Activated T-helper 9 cell treated with anti-CD3 and anti-CD28 coated beads, Interleukin-2, amount 50 U/mL, for 16 hours (primary cell): ENCODE results near the gene SMC1B.
"Not testable (repeated sequence)": the region's sequence is repeated elsewhere in the genome, so short reads cannot be mapped to it uniquely, and the experiment has no call there.

Experiments used
- DNase-seq: peaks from one replicate; pipeline ENCODE4 v3.0.0-alpha.2; 2020; ENCODE audit warnings: low read depth

The SMC1B gene

DNA sequence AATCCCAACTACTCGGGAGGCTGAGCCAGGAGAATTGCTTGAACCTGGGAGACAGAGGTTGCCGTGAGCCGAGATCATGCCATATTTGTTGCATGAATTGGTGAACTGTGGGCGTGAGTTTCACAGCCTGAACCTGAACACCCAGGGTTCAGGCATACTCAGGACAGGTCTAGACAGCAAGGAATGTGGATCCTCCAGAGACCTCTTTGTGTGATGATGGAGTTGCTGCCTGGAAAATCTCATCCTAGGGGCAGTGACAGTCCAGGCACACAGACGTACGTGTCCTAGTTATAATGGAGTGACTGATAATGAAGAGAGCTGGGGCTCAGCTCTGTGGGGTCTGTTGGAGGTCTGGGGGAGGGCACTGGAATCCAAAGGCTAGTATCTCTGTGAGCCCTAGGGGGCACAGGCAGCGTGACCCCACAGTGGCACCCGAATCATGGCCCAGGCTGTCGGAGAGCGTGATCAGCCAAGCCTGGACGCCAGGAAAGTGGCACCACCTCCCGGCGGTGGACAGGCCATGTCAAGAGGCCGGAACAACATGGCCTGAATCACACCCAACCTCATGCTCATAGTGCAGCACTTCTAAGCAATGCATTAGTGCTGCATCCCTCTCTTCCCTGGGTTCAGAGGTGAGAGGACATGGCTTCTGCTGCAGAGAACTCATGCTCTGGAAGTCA is 31.8 kb upstream of the SMC1B start:
- no peak for DNase-seq

DNA sequence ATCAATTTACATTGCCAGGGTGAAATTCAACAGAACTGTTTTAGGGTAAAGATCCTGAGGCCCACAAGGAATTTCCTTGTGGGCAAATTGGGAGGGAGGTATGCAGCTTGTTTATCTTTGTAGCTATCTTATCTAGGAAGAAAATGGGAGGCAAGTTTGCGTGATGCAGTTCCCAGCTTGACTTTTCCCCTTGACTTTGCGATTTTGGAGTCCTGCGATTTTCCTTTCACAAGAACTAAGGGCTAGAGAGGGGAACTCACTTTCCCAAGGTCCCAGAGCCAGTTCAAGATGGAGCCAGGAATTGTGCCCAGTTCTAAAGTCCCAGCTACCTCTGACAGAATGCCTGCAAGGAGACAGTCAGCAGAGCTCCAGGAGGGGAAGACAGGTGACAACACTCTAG is 30.8 kb upstream of the SMC1B start:
- DNase-seq: no peak

- DNase-seq: no peak
Measured at GRCh38 chr22:45442116-45442515, 28.7 kb upstream of the SMC1B start.

- DNase-seq: no peak
Measured at GRCh38 chr22:45441138-45441537, 27.7 kb upstream of the SMC1B start.

DNA sequence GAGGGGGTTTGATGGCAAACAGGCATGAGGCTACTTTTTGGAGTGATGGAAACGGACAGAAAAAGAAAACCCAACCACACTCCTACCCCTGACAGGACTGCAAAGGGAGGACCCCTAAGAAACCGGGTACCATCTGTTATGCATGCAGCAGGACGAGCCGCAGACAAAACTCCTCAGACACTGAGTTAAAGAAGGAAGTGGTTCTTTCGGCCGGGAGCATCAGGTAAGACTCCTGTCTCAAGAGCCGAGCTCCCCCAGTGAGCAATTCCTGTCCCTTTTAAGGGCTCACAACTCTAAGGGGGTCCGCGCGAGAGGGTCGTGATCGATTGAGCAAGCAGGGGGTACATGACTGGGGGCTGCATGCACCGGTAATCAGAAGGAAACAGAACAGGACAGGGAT is 27.3 kb upstream of the SMC1B start:
- DNase-seq: not testable (repeated sequence)

GRCh38 chr22:45438336-45438735 is 24.9 kb upstream of the SMC1B start:
- DNase-seq: no peak

GRCh38 chr22:45436871-45437517 is 23.6 kb upstream of the SMC1B start:
- DNase-seq: peak; percentile 12

- peak; percentile 66 for DNase-seq
Measured at GRCh38 chr22:45435544-45436139, 22.2 kb upstream of the SMC1B start.

GRCh38 chr22:45434981-45435380 is 21.6 kb upstream of the SMC1B start:
- DNase-seq: no peak

DNA sequence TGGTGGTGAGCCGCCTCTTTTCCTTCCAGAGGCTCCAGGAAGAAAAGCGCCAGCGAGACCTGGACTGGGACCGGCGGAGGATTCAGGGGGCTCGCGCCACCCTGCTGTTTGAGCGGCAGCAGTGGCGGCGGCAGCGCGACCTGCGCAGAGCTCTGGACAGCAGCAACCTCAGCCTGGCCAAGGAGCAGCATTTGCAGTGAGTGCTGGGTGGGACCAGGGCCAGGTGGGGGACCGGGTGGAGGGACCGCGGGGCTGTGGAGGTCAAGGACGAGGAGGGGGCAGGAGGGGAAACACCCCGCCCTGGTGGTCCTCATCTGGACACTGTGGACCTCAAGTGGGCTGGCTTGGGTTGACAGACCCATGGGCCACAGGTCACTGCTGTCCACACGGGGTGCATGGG is 17.5 kb upstream of the SMC1B start:
- DNase-seq: no peak

DNA sequence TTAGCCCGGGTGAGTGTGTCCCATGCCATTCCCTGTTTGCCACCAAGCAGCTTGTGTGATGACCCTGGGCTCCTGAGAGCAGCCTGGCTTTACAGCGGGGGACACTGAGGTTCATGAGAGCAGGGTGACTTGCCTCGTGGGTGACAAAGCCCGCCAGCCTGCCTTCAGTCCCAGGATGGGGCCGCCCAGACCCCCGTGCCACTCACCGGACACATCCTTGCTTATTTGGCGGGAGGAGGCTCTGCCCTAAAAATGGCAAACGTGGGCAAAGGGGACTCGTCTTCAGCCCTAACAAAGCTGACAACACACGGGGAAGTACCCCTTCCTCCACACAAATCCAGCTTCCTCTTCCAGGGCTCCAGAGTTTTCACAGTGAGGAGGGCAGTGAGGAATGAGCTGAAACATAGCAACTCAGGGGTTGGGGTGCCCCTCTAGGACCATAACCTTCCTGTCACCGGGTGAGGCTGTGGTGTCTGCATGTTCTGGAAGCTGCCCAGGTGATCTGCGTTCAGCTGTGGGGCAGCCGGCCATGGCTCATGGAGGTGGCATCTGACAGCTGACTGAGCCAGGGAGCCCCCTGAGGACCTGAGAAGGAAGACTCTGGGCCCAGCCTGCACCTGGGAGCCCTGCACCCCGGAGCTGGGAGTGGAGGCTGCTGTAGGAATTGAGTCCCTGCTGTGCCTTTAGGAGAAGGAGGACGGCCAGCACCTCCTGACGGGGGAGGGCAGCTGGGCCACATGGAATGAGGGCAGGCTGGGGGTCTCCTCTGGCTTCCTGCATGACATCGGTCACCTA is 16.8 kb upstream of the SMC1B start:
- DNase-seq: no peak

GRCh38 chr22:45429424-45429823 is 16.0 kb upstream of the SMC1B start:
- no peak for DNase-seq

DNA sequence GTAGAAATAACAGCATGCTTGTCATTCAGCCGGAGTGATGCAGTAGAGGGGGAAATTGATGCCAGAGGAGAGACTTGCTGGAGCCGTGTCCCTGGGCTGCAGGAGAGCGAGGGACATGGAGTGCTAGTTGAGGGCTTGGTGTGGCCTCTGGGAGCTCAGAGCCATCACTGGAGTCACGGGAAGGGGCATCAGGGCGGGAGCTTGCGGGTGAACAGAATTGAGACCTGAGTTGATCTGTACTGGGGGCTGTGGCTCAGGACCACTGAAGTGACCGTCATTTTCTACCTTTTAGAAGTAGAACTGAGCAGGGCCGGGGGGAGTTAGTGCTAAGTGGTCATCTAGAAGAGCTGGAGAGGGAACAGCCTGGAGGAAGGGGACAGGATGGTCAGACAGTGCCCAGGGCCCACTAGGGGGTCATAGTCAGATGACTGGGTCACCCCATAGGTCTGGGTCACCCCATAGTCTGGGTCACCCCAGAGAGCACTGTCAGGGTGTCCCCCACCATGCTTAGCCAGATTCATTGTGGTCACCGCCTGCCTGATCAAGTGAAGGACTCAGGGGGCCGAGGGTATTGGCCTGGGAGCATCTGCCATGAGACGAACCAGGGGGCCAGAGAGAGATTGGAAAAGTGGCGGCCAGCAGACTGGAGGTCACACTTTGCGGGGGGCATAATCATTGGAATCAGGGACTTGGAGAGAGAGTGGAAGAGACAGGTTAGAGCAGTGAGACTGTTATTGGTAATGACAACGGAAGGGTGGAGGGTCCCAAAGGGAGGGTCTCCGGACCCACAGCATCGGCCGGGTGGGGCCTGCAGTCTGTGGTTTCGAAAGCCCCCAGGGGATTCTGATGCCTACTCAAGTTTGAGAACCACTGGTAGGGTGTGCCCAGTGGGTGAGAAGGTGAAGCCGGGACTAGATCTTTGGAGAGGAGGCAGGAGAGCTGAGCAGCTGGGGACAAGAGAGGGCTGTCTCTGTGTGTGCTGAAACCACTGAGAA is 15.3 kb upstream of the SMC1B start:
- DNase-seq: no peak

DNA sequence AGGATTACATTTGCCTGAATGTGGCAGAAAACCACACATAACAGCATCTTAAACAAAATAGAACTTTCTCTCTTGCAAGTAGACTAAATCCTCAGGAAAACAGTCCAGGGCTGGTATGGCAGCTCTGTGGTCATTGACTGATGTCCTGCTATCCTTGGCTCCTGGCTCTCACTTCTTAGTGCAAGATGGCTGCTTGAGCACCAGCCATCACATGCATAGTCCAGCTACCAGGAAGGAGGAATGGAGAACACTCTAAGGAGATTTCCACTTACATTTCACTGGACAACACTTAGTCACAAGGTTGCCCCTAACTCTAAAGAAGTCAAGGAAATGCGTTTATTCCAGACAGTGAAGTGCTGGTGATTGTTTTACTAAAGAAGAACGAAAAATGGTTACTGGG is 13.7 kb upstream of the SMC1B start:
- DNase-seq: no peak

DNA sequence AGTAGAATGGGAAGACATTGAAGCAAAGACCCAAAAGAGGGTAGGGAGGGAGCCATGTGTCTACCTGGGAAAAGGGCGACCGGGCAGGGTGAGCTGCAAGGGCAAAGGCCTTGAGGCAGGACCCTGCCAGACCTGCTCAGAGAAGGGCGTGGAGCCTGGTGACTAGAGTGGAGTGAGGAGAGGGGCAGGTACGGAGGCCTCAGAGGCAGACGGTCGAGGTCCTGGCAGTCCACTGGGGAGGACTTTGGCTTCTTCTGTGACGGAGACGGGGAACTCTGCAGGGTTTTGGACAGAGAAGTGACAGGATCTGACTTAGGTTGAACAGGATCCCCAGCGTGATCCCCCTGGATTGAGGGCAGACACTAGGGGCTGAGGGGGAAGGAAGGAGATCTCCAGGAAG is 13.0 kb upstream of the SMC1B start:
- no peak for DNase-seq

- no peak for DNase-seq
Measured at GRCh38 chr22:45425531-45426265, 12.3 kb upstream of the SMC1B start.

- DNase-seq: no peak
Measured at GRCh38 chr22:45425101-45425500, 11.7 kb upstream of the SMC1B start.

- no peak for DNase-seq
Measured at GRCh38 chr22:45424241-45424731, 10.9 kb upstream of the SMC1B start.

DNA sequence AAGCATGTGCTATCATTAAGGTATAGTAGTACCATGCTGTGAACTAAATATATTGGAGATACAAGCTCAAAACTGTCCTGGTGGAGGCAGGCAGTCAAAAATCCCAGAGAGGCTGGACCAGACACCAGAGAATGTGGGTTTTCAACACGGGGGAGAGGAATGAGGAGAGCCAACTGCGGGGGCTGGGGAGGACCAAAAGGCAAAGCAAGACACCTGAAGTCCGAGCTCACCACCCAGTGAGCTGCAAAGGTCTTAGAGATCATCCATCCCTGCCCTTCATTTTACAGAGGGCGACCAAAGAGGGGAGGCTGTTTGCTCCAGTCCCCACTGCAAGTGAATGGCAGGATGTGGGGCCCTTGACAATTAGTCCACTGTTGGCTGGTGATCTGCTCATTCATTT is 10.1 kb upstream of the SMC1B start:
- DNase-seq: no peak

- no peak for DNase-seq
Measured at GRCh38 chr22:45422237-45422983, 9.0 kb upstream of the SMC1B start.
